Stomach (tissue), 9 donors: ENCODE data around the gene BMX. TPM values are rescaled to one million over a fixed set of nuclear protein-coding genes. Genes with fewer than 3 reads are reported as not detected.

ENCODE experiments used
- DNase-seq, 2 donors: peaks; one replicate each; pipeline versions ENCODE4 v3.0.0 to v3.0.0-alpha.2; 2013 to 2019
- H3K27ac ChIP-seq, 5 donors: fragments of 200-600 bp in 4 of 5; sonication (generic) in 4 of 5; one replicate each; pipeline ENCODE4 v1.5.1; 2013 to 2019; ENCODE audit warnings: mild to moderate bottlenecking in 1 of 5, moderate library complexity in 1 of 5
- H3K27me3 ChIP-seq, 3 donors: fragments of 200-600 bp; sonication (generic); one replicate each; pipeline ENCODE4 v1.5.1; 2017 to 2019; ENCODE audit warnings: mixed run types in 1 of 3
- H3K36me3 ChIP-seq, 4 donors: fragments of 200-600 bp; sonication (generic); 1 replicate in 3 of 4; 2 replicates in 1 of 4; pipeline ENCODE4 v1.5.1; 2016 to 2019
- H3K4me1 ChIP-seq, 4 donors: fragments of 200-600 bp; sonication (generic); one replicate each; pipeline ENCODE4 v1.5.1; 2016 to 2019
- H3K4me3 ChIP-seq, 4 donors: fragments of 200-600 bp; sonication (generic) in 3 of 4; one replicate each; pipeline ENCODE4 v1.5.1; 2016 to 2019; ENCODE audit warnings: mild to moderate bottlenecking in 1 of 4
- H3K9me3 ChIP-seq, 4 donors: fragments of 200-600 bp; sonication (generic); one replicate each; pipeline ENCODE4 v1.5.1; 2016 to 2019
- CTCF ChIP-seq, 7 experiments: fragments of 450-650 bp in 4 of 7; fragments of 200-600 bp in 3 of 7; sonication (generic) in 3 of 7; IDR thresholded peaks; one replicate each; pipeline ENCODE4 v1.5.1; 2016 to 2019; ENCODE audit warnings: antibody characterized with exemption in 7 of 7, control low read depth in 2 of 7, mild to moderate bottlenecking in 1 of 7
- EP300 ChIP-seq: sonication (generic); formaldehyde crosslinking; IDR thresholded peaks from one replicate; pipeline ENCODE4 v1.6.1; 2017; ENCODE audit warnings: antibody characterized with exemption
- POLR2A ChIP-seq, 4 donors: fragments of 450-650 bp; IDR thresholded peaks; one replicate each; pipeline ENCODE4 v1.6.1; 2016; ENCODE audit warnings: antibody characterized with exemption in 4 of 4, control low read depth in 2 of 4, mild to moderate bottlenecking in 1 of 4, moderate library complexity in 1 of 4
- POLR2AphosphoS5 ChIP-seq, 3 donors: sonication (generic); formaldehyde crosslinking; IDR thresholded peaks; one replicate each; pipeline ENCODE4 v1.6.1; 2016; ENCODE audit warnings: antibody characterized with exemption in 3 of 3
- WGBS, 5 donors: extraction: QIAGEN DNeasy Blood & Tissue Kit in 3 of 5; methylation state at CpG; one replicate each; pipeline versions ENCODE4 v1.1.5 to v1.1.7; 2013 to 2018; 5-methylcytosine and 5-hydroxymethylcytosine counted together
- intact Hi-C: fragments of 100-400 bp; cut with DNase I; formaldehyde crosslinking; loops from one replicate; pipeline ENCODE4 v1.15.1; 2023; ENCODE audit warnings: low total_unique reads
- polyA plus RNA-seq, 3 donors: library from polyadenylated mRNA; stranded (reverse); fragments of 200-250 nt; gene quantifications; one replicate each; pipeline ENCODE4 v1.2.3, GENCODE V29; 2013
- total RNA-seq, 5 donors: library from RNA; depleted of rRNA; stranded (reverse); fragments of >200 nt; gene quantifications; one replicate each; pipeline versions ENCODE4 v1.1.0 to v1.2.3, GENCODE V29; 2014 to 2016
- donor health status: healthy with polysubstance abuse.
- donor health status: Bipolar disorder and iron deficiency.
- donor health status: healthy.

BMX gene
- total and polyA plus RNA-seq, 8 donors: 0.43 to 3.3 (median 0.56) TPM; not detected in 3

DNA sequence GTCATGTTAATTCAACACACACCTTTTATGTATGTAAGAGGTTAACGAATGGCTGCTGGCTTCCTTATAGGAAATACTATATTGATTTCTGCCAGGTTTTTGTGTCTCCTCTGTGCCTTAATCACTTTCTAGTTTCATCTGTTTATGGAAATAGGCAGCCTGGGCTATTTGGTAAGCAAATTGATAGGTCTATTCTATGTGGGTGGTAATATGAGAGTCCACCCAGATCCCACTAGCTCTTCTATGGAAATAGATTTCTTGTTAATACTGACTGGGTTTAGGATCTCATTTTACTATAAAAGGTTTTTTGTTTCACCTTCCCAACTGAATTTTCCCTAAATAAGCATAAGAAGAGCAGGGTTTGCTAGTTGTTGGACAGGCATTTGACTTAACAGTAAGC, 4.1 kb downstream of the BMX start:
- H3K36me3 ChIP-seq: no peaks in the 10 kb centered on the region
- no peak overlapping the region for H3K27ac ChIP-seq
- 69 to 89% (median 77%) methylated on average over 1 of the region's 1 CpG for WGBS, 5 donors
- no peaks in the 10 kb centered on the region for H3K9me3 ChIP-seq
- TF ChIP-seq POLR2A (IDR thresholded peaks at IDR 0.05): no peak
- no peak for TF ChIP-seq EP300
- TF ChIP-seq CTCF (IDR thresholded peaks at IDR 0.05): no peak
- TF ChIP-seq POLR2AphosphoS5 (IDR thresholded peaks at IDR 0.05): no peak
- DNase-seq: no peak
- no peak overlapping the region for H3K4me3 ChIP-seq
- intact Hi-C loops: no loop called here
- peaks cover 0 to 8% (median 0%) of the 10 kb centered on the region in 3 donors for H3K27me3 ChIP-seq
- no peaks in the 10 kb centered on the region for H3K4me1 ChIP-seq

- intact Hi-C loops: no loop called here
- H3K9me3 ChIP-seq: no peaks in the 10 kb centered on the region
- TF ChIP-seq POLR2A (IDR thresholded peaks at IDR 0.05) (no peak), POLR2AphosphoS5 (IDR thresholded peaks at IDR 0.05) (no peak), EP300 (no peak), CTCF (IDR thresholded peaks at IDR 0.05) (no peak)
- 59 to 77% (median 74%) methylated on average over 3 of the region's 3 CpGs for WGBS, 5 donors
- no peaks in the 10 kb centered on the region for H3K4me1 ChIP-seq
- no peak for DNase-seq
- H3K27me3 ChIP-seq: peaks cover 0 to 8% (median 0%) of the 10 kb centered on the region in 3 donors
- no peak overlapping the region for H3K4me3 ChIP-seq
- H3K27ac ChIP-seq: no peak overlapping the region
- H3K36me3 ChIP-seq: no peaks in the 10 kb centered on the region
Measured at GRCh38 chrX:15505101-15505500, 4.5 kb downstream of the BMX start.

GRCh38 chrX:15507005-15507404, 6.4 kb downstream of the BMX start:
- Histone ChIP-seq H3K36me3 (no peaks in the 10 kb centered on the region), H3K4me3 (no peak overlapping the region), H3K27ac (no peak overlapping the region), H3K9me3 (no peaks in the 10 kb centered on the region), H3K4me1 (no peaks in the 10 kb centered on the region), H3K27me3 (peaks cover 0 to 8% (median 0%) of the 10 kb centered on the region in 3 donors)
- DNase-seq: no peak
- TF ChIP-seq EP300 (no peak), POLR2A (IDR thresholded peaks at IDR 0.05) (no peak), POLR2AphosphoS5 (IDR thresholded peaks at IDR 0.05) (no peak), CTCF (IDR thresholded peaks at IDR 0.05) (no peak)
- WGBS, 5 donors: 73 to 97% (median 90%) methylated on average over 5 of the region's 5 CpGs
- intact Hi-C loops: no loop called here

- TF ChIP-seq POLR2AphosphoS5 (IDR thresholded peaks at IDR 0.05) (no peak), POLR2A (IDR thresholded peaks at IDR 0.05) (no peak), CTCF (IDR thresholded peaks at IDR 0.05) (no peak), EP300 (no peak)
- peaks cover 0 to 5% (median 0%) of the 10 kb centered on the region in 3 donors for H3K27me3 ChIP-seq
Measured at GRCh38 chrX:15509845-15510244, 9.2 kb downstream of the BMX start.

More at GRCh38 chrX:15509845-15510244, 9.2 kb downstream of the BMX start:
- H3K4me1 ChIP-seq: no peaks in the 10 kb centered on the region
- no peak overlapping the region for H3K4me3 ChIP-seq
- H3K9me3 ChIP-seq: no peaks in the 10 kb centered on the region
- no peak for DNase-seq
- H3K36me3 ChIP-seq: no peaks in the 10 kb centered on the region
- no peak overlapping the region for H3K27ac ChIP-seq
- intact Hi-C loops: no loop called here
